GM12874 (cell line): ENCODE results near the gene ATP1B1.

ENCODE experiments used
- TF ChIP-seq, protein P1 (sequence below): IDR thresholded peaks from 2 replicates; pipeline ENCODE4 v1.5.1; 2011; ENCODE audit warnings: low read depth, mild to moderate bottlenecking, control low read depth, low read length, moderate library complexity; ENCODE audit not compliant: insufficient read depth

The ATP1B1 gene

DNA sequence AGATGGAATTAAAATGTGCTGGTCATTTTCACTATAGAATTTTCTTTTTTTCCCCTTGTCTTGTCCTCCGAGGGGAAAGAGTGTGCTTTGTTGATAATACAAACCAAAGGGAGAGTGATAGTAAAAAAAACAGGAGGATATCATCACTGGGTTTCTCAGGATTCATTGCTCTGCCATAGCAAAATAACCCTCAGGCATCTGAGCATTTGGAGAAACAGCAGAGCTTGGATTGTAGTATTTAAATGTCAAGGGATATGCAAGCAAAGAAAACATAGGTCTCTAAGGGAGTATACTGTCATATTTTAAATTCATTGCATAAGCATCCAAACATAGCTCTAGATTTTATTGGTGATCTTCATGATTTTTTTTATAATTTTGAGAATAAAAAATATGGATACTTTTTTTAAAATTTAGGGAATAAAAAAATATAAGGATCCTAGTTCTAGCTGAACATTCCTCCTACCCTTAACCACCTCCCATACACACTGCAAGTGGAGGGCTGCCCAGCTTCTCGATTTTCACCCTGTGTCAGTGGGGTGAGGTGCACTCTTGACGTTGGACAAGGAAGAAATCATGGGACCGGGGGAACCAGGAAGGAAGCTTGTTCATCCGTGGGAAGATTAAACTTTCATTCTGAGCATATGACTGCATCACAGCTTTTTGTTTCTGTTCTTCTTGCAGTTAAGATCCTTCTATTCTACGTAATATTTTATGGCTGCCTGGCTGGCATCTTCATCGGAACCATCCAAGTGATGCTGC, 4.4 kb downstream of the ATP1B1 start:
- TF ChIP-seq, protein P1, sequence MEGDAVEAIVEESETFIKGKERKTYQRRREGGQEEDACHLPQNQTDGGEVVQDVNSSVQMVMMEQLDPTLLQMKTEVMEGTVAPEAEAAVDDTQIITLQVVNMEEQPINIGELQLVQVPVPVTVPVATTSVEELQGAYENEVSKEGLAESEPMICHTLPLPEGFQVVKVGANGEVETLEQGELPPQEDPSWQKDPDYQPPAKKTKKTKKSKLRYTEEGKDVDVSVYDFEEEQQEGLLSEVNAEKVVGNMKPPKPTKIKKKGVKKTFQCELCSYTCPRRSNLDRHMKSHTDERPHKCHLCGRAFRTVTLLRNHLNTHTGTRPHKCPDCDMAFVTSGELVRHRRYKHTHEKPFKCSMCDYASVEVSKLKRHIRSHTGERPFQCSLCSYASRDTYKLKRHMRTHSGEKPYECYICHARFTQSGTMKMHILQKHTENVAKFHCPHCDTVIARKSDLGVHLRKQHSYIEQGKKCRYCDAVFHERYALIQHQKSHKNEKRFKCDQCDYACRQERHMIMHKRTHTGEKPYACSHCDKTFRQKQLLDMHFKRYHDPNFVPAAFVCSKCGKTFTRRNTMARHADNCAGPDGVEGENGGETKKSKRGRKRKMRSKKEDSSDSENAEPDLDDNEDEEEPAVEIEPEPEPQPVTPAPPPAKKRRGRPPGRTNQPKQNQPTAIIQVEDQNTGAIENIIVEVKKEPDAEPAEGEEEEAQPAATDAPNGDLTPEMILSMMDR: no peak

DNA sequence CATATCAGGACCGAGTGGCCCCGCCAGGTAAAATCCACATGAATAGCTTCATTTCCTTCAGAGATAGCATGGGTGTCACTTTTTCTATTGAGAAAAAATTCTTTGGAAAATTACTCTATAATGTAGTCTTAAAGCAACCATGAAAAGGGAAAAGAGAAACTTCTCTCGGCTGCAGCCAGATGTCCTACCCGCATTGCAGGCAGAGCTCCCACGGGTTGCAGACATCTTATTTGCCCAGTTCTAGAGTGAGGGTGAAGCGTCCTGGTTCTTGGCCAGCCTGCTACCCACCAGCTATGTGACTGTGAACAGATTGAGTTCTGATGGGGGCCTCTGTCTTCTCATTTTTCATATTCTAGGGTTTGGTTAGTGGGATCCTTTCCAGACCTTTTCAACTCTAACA, 5.0 kb downstream of the ATP1B1 start:
- TF ChIP-seq, protein P1: no peak

DNA sequence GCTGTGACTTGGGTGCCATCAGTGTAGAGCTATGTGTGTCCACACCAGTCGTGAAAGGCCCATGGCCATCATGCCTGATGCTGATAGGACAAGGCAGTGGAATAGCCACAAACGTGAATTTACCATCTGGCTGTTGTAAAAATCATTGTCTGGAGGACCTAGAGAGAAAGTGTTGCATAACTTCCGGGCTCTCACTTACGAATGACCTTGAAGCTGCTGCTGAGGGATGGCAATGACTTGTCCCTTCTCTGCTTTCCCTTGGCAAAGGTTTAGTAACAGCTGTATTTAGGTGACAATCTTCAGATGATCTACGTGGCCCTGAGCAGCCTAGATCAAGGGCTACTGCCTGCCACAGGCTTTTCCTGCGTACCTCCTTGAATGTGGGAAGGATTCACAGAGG, 5.8 kb downstream of the ATP1B1 start:
- TF ChIP-seq, protein P1: no peak

DNA sequence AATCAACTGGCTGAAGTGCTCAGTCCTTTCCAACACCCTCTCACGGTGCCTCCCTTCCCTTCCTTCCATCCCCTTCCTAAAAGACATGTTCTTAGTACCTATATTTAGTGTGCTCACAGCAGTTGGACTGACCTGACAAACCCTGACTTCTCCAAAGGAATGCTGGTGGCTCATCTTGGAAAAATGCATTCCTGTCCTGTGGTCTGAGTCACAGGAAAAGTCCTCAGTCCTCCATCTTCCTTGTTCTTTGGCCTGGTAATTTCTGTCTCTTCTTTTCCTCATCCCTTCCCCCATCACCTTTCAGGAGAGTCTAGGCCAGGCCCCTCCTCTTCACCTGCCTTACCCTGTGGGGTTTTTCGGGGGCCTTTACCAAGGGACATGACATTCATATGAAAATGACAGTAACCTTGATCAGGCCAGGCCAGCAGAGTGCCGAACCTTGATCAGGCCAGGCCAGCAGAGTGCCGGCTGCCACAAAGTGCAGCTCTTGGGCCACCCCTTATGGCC, 7.2 kb downstream of the ATP1B1 start:
- TF ChIP-seq, protein P1: no peak

DNA sequence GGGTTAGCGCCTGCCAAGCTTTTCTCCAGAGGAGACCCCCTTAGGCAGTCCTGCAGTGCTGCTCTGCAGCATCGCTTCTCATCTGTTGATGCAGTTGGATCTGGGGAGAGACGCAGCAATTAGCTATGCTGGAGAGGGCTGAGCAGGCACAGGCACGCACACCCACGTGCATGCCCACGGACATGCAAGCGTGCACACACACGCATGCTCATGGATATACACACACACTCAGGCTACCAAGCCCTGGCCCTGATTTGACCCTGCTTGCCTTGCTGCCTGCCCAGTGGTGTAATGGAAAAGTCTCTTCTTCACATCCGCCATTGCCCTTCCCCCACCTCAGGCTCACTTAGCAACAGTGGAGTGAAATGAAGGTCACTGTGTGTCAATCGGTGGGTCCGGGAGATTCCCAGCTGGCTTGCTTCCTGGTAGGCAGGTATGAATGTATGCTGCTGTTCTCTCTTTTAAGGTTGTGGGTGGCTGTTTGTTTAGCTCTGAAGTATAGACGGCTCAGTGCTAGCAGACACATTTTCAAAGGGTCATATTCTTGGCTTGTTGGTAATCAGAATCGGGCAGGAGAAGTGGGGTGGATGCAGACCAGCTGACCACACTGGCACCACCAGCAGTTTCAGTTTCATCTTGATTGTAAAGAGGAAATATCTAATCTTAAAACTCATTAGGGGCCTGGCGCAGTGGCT, 9.5 kb downstream of the ATP1B1 start:
- TF ChIP-seq, protein P1: no peak

DNA sequence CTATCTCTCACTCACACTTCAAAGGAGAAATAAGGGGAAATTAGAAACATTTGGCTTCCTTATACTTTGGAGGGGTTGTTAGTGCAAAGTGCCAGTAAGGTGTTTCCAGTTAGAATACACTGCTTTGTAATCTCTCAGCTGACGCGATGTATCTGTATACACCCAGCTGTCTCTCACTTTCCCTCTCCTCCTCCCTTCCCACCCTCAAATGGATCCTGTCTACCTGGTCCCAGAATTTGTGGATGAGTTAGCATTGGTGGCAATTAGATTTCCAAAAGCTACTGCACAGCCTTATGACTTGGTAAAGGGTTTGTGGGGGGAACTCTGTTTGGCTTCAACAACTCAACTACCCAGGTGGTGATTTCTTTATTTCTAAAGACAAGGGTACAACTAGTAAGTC, 10.5 kb downstream of the ATP1B1 start:
- TF ChIP-seq, protein P1: no peak

DNA sequence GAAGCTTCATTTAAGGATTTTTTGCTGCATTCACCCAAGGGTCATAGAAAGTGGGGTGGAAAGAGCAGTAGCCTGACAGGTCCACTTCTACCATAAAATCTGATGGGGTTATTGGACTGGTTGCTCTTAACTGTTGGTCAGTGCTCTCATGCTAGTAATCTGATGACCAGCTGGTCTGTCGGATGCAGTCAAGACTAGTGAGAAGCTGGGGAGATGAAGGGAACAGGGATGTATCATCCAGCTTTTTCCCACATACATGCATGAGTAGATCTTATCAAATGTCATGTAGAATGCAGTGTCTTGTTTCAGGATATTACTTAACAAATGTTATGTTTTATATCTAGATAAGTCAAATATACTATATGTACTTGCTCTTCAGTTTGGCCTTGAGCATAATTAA, 11.1 kb downstream of the ATP1B1 start:
- TF ChIP-seq, protein P1: no peak
